Fibroblast of villous mesenchyme (primary cell): ENCODE measurements around the gene WDFY4. TPM values are rescaled to one million over a fixed set of nuclear protein-coding genes. Genes with fewer than 3 reads are reported as not detected.

Source experiments
- DNase-seq: peaks from one replicate; pipeline ENCODE4 v3.0.0-alpha.2; 2010; ENCODE audit warnings: low read depth
- H3K4me3 ChIP-seq: 2 replicates; pipeline ENCODE4 v1.5.1; 2011; ENCODE audit warnings: low read depth, mild to moderate bottlenecking, low read length
- CTCF ChIP-seq: IDR thresholded peaks from 2 replicates; pipeline ENCODE4 v1.5.1; 2012; ENCODE audit warnings: low read depth, mild to moderate bottlenecking, low read length; ENCODE audit not compliant: insufficient read depth
- total RNA-seq: library from RNA; depleted of rRNA; stranded (reverse); fragments of >200 nt; gene quantifications from 2 replicates; pipeline ENCODE4 v1.2.3, GENCODE V29; 2012

The WDFY4 gene
- total RNA-seq, 1 donor = not detected

DNA sequence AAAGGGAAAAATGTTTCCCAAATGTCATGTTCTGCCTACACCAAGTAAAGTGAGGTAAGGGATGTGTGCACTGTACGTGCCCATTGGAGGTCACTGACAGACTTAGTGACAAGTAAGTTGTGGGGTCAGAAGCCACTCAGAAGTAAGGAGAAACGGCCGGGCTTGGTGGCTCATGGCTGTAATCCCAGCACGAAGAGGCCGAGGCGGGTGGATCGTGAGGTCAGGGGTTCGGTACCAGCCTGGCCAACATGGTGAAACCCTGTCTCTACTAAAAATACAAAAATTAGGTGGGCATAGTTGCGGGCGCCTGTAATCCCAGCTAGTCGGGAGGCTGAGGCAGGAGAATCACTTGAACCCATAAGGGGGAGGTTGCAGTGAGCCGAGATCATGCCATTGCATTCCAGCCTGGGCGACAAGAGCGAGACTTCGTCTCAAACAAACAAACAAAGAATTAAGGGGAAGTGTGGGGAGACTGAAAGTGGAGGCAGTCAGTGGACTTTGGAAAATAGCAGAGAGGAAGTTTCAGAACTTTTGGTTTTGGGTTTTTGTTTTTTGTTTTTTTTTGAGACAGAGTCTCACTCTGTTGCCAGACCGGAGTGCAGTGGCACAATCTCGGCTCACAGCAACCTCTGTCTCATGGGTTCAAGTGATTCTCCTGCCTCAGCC is 114.8 kb downstream of the WDFY4 start:
- no peak for TF ChIP-seq CTCF
- no peak for DNase-seq
- H3K4me3 ChIP-seq = no peak overlapping the region

DNA sequence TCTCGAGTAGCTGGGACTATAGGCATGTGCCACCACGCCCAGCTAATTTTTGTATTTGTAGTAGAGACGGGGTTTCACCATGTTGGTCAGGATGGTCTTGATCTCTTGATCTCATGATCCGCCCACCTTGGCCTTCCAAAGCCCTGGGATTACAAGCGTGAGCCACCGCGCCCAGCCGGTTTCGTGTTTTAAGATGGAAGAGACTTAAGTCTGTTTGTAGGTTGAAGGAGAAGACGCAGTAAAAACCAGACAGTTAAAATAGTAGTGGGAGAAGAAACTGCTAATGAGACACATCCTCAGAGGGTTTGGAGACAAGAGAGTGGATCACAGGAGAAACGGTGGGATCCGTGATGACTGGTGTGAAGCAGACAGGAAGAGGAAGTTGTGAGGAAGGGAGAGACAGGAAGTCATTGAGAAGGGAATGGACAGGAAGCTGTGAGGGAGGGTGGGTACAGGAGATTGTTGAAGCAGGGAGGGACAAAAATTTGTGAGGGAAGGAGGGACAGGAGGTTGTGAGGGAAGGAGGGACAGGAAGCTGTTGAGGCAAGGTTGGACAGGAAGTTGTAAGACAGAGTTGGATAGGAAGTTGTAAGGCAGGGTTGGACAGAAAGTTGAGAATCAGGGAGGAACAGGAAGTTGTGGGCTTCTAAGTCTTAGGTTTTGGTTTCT is 115.5 kb downstream of the WDFY4 start:
- H3K4me3 ChIP-seq = no peak overlapping the region
- DNase-seq = no peak
- TF ChIP-seq CTCF = no peak

- DNase-seq = peak; percentile 4
- H3K4me3 ChIP-seq = no peak overlapping the region
- TF ChIP-seq CTCF = no peak
These were observed 116.3 kb downstream of the WDFY4 start for GRCh38 chr10:48801001-48801421.

GRCh38 chr10:48802611-48803071 is 118.0 kb downstream of the WDFY4 start:
- H3K4me3 ChIP-seq = no peak overlapping the region
- no peak for TF ChIP-seq CTCF
- no peak for DNase-seq

DNA sequence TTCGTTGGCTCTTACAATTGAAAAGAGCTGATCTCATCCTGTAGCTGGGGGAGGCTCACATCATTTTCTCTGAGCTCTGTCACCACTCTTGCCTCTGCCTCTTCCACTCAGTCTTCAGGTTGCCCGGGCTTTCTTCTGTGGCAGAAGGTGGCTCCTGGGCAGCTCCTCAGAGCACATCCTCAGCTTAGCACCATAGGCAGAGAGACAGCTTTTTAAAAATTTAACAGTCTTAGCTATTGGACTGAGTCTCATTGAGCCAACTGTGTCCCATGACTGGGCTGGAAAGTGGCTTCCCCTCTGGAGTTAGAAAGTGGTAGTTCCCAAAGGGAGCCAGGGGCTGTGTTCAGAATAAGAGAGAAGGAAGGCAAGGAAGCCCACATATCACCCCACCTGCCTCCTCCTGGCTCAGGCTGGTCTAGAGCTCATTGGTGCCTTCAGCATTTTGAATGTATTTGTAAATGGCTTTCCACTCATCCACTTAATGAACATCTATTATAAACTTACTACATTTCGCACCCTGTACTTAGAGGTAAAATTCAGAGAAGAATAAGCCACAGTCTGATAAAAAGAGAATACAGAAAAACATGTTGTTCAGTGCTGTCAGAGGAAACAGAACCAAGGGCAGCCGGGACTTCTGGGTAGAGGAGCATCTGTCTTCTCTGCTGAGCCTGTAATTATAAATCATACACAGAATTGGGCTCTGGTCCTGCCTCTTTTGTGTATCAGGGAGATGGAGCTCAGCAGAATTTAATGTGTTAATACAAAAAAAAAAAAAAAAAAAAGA is 119.3 kb downstream of the WDFY4 start:
- DNase-seq = no peak
- TF ChIP-seq CTCF = no peak
- H3K4me3 ChIP-seq = no peak overlapping the region

DNA sequence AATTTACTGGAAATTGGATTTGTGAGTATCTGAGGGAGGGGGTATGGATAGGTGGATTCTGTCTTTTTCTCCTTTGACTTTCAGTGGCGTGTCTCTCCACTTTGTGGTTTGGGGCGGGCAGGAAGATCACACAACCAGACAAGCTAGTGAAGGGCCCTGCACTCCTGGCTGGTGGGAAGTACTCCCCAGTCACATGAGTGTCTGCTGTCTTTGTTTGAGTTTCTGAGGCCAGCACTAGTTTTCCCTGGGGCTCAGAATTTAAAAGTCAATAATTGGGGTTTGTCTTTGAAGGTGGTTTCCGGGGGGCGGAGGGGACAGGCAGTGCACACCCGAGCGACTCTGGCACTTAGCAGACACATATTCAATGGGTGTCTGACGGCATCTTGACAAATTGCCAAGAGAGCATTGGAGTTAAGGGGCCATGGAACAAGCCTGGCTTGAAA is 120.1 kb downstream of the WDFY4 start:
- TF ChIP-seq CTCF = no peak
- no peak for DNase-seq
- H3K4me3 ChIP-seq = no peak overlapping the region
